Esophagus muscularis mucosa (tissue), 4 donors: ENCODE results near the gene ARAP3. TPM values are rescaled to one million over a fixed set of nuclear protein-coding genes. Genes with fewer than 3 reads are reported as not detected.

Source experiments
- DNase-seq: peaks from one replicate; pipeline ENCODE4 v3.0.0-alpha.2; 2017; ENCODE audit errors: extremely low spot score
- H3K27ac ChIP-seq, 4 donors: fragments of 200-600 bp; sonication (generic); replicated peaks in 1 of 4; 1 replicate in 3 of 4; 2 replicates in 1 of 4; pipeline ENCODE4 v1.5.1; 2016 to 2019; ENCODE audit warnings: mild to moderate bottlenecking in 1 of 4
- H3K27me3 ChIP-seq, 4 donors: fragments of 200-600 bp; sonication (generic); one replicate each; pipeline versions ENCODE4 v1.5.1 to v1.6.0; 2016 to 2019
- H3K36me3 ChIP-seq, 4 donors: fragments of 200-600 bp; sonication (generic); one replicate each; pipeline ENCODE4 v1.5.1; 2016 to 2019
- H3K4me1 ChIP-seq, 4 donors: fragments of 200-600 bp; sonication (generic); one replicate each; pipeline ENCODE4 v1.5.1; 2016 to 2019
- H3K4me3 ChIP-seq, 4 donors: fragments of 200-600 bp; sonication (generic); 1 replicate in 2 of 4; 2 replicates in 2 of 4; pipeline ENCODE4 v1.5.1; 2016 to 2019; ENCODE audit warnings: mild to moderate bottlenecking in 4 of 4, moderate library complexity in 1 of 4
- H3K9me3 ChIP-seq, 4 donors: fragments of 200-600 bp; sonication (generic); 1 replicate in 3 of 4; 2 replicates in 1 of 4; pipeline ENCODE4 v1.5.1; 2016 to 2019
- EP300 ChIP-seq: sonication (generic); formaldehyde crosslinking; IDR thresholded peaks from one replicate; pipeline ENCODE4 v1.6.1; 2017; ENCODE audit warnings: antibody characterized with exemption
- POLR2A ChIP-seq: fragments of 450-650 bp; IDR thresholded peaks from one replicate; pipeline ENCODE4 v1.6.1; 2017; ENCODE audit warnings: antibody characterized with exemption, moderate library complexity, mild to moderate bottlenecking, low read depth
- POLR2AphosphoS5 ChIP-seq, 2 donors: sonication (generic); formaldehyde crosslinking; IDR thresholded peaks; one replicate each; pipeline ENCODE4 v1.6.1; 2017; ENCODE audit warnings: antibody characterized with exemption in 2 of 2
- WGBS: methylation state at CpG from one replicate; pipeline ENCODE4 v1.1.5; 2018; 5-methylcytosine and 5-hydroxymethylcytosine counted together
- intact Hi-C: fragments of 100-400 bp; cut with DNase I; formaldehyde crosslinking; loops from one replicate; pipeline ENCODE4 v1.15.1; 2023
- total RNA-seq, 4 donors: library from RNA; depleted of rRNA; stranded (reverse); fragments of >200 nt; gene quantifications; one replicate each; pipeline versions ENCODE4 v1.1.0 to v1.2.1, GENCODE V29; 2016
- TF ChIP-seq, protein P1 (sequence below), 3 experiments: fragments of 200-600 bp in 2 of 3; fragments of 450-650 bp in 1 of 3; sonication (generic) in 2 of 3; IDR thresholded peaks; one replicate each; pipeline ENCODE4 v1.5.1; 2017 to 2019; ENCODE audit warnings: antibody characterized with exemption in 3 of 3, mild to moderate bottlenecking in 2 of 3, moderate library complexity in 1 of 3

ARAP3 gene
- total RNA-seq, 4 donors from 2014 or later, result 4.1 to 9.2 (median 7.6) TPM

DNA sequence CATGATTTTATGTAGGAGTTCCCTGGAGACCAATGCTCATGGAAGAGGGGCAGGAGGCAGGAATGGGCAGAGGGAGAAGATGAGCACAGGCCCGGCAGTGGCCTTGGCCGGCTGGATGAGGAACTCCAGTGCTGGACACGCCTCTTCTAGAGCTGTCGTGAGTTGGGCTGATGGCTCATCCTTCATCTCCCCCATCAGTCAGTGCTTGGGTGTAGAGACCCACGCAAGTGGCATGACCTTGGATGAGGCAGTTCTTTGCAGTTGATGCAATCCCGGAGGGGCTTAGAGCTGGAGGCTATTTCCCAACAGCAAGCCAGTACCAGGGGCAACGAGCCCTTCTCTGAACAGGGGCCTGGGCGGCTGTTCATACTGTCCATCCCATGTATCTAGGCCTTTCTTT, 25.5 kb upstream of the ARAP3 start:
- Histone ChIP-seq H3K9me3 (no peaks in the 10 kb centered on the region), H3K36me3 (no peaks in the 10 kb centered on the region), H3K27ac (no peak overlapping the region), H3K4me1 (peaks cover 8 to 10% (median 9%) of the 10 kb centered on the region in 4 donors), H3K4me3 (no peak overlapping the region), H3K27me3 (peaks cover 0 to 50% (median 9%) of the 10 kb centered on the region in 4 donors)
- DNase-seq, result no peak
- TF ChIP-seq EP300 (no peak), POLR2AphosphoS5 (IDR thresholded peaks at IDR 0.05) (no peak), POLR2A (no peak)
- TF ChIP-seq, protein P1, sequence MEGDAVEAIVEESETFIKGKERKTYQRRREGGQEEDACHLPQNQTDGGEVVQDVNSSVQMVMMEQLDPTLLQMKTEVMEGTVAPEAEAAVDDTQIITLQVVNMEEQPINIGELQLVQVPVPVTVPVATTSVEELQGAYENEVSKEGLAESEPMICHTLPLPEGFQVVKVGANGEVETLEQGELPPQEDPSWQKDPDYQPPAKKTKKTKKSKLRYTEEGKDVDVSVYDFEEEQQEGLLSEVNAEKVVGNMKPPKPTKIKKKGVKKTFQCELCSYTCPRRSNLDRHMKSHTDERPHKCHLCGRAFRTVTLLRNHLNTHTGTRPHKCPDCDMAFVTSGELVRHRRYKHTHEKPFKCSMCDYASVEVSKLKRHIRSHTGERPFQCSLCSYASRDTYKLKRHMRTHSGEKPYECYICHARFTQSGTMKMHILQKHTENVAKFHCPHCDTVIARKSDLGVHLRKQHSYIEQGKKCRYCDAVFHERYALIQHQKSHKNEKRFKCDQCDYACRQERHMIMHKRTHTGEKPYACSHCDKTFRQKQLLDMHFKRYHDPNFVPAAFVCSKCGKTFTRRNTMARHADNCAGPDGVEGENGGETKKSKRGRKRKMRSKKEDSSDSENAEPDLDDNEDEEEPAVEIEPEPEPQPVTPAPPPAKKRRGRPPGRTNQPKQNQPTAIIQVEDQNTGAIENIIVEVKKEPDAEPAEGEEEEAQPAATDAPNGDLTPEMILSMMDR (IDR thresholded peaks at IDR 0.05), result no peak
- WGBS, result 74% methylated on average over 8 of the region's 8 CpGs
- intact Hi-C loops, result loop anchor here (10.0 kb wide), 1 partner anchor 107 kb away; no protein-coding TSS in a partner anchor

DNA sequence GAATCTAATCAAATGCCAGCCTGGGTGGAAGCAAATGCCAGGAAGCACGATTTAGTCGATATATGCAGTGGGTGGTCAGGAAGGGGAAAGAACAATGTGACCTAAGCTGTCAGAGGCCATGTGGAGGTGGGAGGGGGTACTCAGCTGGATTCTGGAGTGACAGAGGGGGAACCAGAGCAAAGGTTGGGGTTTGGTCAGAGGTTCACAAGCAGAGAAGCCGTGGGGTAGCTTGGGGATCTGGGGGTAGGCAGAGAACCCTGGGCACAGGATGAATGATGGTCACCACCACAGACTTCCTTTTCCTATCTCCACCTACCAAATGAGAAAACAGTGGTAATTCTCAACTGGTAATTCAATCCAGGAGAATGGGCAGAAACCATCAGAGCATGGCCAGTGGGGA, 24.1 kb upstream of the ARAP3 start:
- H3K9me3 ChIP-seq, result no peaks in the 10 kb centered on the region
- intact Hi-C loops, result loop anchor here (10.0 kb wide), 1 partner anchor 109 kb away; no protein-coding TSS in a partner anchor
- H3K36me3 ChIP-seq, result no peaks in the 10 kb centered on the region
- TF ChIP-seq, protein P1 (IDR thresholded peaks at IDR 0.05), result no peak
- TF ChIP-seq POLR2A (no peak), POLR2AphosphoS5 (IDR thresholded peaks at IDR 0.05) (no peak), EP300 (no peak)
- peaks cover 21 to 22% (median 22%) of the 10 kb centered on the region in 4 donors for H3K4me1 ChIP-seq
- H3K4me3 ChIP-seq, result no peak overlapping the region
- DNase-seq, result no peak
- peaks cover 0 to 58% (median 22%) of the 10 kb centered on the region in 4 donors for H3K27me3 ChIP-seq
- WGBS, result 54% methylated on average over 3 of the region's 3 CpGs
- H3K27ac ChIP-seq, result no peak overlapping the region

DNA sequence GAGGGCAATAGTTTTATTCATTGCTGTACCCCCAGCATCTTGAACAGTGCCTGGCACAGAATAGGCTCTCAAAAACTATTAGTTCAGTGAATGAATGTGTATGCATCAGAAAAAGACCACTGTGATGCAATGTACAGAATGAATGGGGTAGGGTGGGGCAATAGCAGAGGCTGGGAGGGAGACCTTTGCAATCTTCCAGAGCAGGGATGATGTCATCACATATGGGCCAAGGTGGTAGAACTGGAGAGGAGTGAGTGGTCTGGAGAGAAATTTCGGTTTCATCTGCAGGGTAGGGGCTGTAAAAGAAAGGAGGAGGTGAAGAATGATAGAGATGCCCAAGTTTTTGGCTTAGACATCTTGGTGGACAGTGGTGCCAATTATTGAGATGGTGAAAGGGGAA, 23.4 kb upstream of the ARAP3 start:
- H3K27me3 ChIP-seq, result peaks cover 0 to 59% (median 27%) of the 10 kb centered on the region in 4 donors
- intact Hi-C loops, result loop anchor here (10.0 kb wide), 1 partner anchor 109 kb away; no protein-coding TSS in a partner anchor
- 80% methylated on average over 1 of the region's 1 CpG for WGBS

DNA sequence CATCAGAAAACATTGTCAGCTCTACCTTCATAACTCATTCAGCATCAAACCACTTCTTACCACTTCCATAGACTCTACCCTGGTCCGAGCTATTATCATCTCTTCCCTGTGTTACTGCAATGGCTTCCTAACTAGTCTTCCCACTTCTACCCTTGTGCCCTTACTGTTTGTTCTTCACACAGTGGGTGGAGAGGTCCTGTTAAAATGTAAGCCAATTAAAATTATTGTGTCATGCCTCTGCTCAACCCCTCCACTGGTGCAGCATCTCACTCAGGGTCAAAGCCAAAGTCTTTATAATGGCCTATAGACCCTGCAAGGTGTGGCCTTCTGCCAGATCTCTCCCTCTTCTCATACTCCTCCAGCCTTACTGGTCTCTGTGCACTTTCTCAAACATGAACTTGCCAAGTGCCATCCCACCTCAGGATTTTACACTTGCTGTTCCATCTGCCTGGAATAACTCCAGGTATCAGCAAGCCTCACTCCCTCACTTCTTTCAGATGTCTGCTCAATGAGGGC, 22.8 kb upstream of the ARAP3 start:
- intact Hi-C loops, result loop anchor here (10.0 kb wide), 1 partner anchor 110 kb away; no protein-coding TSS in a partner anchor

More for the DNA sequence above, 23.4 kb upstream of the ARAP3 start:
- H3K9me3 ChIP-seq, result no peaks in the 10 kb centered on the region
- H3K27ac ChIP-seq, result no peak overlapping the region
- no peaks in the 10 kb centered on the region for H3K36me3 ChIP-seq
- no peak for DNase-seq
- no peak for TF ChIP-seq POLR2A
- TF ChIP-seq POLR2AphosphoS5 (IDR thresholded peaks at IDR 0.05), result no peak
- no peak for TF ChIP-seq EP300
- TF ChIP-seq, protein P1 (IDR thresholded peaks at IDR 0.05), result no peak
- peaks cover 21 to 22% (median 22%) of the 10 kb centered on the region in 4 donors for H3K4me1 ChIP-seq
- H3K4me3 ChIP-seq, result no peak overlapping the region

More for the DNA sequence above, 22.8 kb upstream of the ARAP3 start:
- WGBS, result 80% methylated on average over 1 of the region's 1 CpG
- H3K9me3 ChIP-seq, result no peaks in the 10 kb centered on the region
- DNase-seq, result no peak
- peaks cover 21 to 22% (median 22%) of the 10 kb centered on the region in 4 donors for H3K4me1 ChIP-seq
- H3K27me3 ChIP-seq, result peaks cover 0 to 65% (median 31%) of the 10 kb centered on the region in 4 donors
- H3K4me3 ChIP-seq, result no peak overlapping the region
- H3K27ac ChIP-seq, result no peak overlapping the region
- H3K36me3 ChIP-seq, result no peaks in the 10 kb centered on the region
- TF ChIP-seq POLR2A, result no peak
- TF ChIP-seq POLR2AphosphoS5 (IDR thresholded peaks at IDR 0.05), result no peak
- TF ChIP-seq, protein P1 (IDR thresholded peaks at IDR 0.05), result no peak
- TF ChIP-seq EP300, result no peak
